ENCODE measurements around the gene LCN10.
"Not testable (repeated sequence)": the region's sequence is repeated elsewhere in the genome, so short reads cannot be mapped to it uniquely, and the experiment has no call there.

Gene LCN10

DNA sequence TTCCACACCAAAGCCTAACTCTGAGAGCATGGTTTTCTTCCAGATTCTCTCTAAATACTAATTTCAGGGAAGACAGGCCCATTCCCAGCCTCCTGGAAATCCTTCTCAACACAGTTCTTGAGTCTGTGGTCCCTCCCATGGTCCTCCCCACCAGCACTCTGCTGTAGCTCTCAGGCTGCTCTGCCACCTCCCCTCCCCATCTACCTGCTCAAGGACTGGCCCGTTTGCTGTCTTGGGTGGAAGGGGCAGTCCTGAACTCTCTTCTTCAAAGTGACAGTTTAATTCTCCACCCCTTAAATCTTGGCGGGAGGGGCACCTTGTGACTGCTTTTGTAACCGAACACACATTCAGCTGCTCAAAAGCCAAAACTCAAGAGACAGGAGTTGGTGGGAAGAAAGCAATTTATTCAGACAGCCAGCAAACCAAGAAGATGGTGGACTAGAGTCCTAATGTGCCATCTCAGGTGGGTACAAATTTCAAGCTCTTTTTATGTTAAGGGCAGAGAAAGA, 29.2 kb upstream of the LCN10 start:
- no peak for DNase-seq

GRCh38 chr9:136769710-136770191, 27.0 kb upstream of the LCN10 start:
- peak in 1 of 2 donors; percentile 40 for DNase-seq

- peak in 1 of 2 donors; percentile 12 for DNase-seq
Measured at GRCh38 chr9:136766410-136767120, 23.8 kb upstream of the LCN10 start.

GRCh38 chr9:136765745-136766409, 23.1 kb upstream of the LCN10 start:
- not testable (repeated sequence) for DNase-seq

DNA sequence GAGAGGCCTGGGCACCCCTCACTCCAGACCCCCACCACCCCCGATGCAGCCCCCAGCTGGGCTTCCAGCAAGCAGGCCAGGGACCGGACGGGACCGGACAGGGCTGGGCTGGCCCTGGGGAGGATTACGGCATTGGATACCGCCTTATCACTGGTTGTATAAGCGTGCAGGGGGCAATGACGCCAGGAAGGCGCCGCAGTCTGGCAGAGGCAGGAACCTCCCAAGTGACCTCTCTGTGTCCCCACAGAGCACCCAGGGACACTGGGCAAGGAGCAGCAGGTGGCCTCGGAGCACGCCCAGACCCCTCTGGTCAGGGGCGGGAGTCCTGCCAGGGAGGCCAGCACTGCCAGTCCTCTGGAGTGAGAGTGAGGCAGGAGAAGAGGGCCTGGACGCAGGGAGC, 22.3 kb upstream of the LCN10 start:
- no peak for DNase-seq

GRCh38 chr9:136764301-136764891, 21.7 kb upstream of the LCN10 start, which contains the start of gene LCN15:
TSS of gene LCN15 (minus strand) at chr9:136764518. CDS start at chr9:136764488, 30 bp downstream.
- no peak for DNase-seq

- no peak for DNase-seq
Measured at GRCh38 chr9:136763649-136764035, 20.9 kb upstream of the LCN10 start.

DNA sequence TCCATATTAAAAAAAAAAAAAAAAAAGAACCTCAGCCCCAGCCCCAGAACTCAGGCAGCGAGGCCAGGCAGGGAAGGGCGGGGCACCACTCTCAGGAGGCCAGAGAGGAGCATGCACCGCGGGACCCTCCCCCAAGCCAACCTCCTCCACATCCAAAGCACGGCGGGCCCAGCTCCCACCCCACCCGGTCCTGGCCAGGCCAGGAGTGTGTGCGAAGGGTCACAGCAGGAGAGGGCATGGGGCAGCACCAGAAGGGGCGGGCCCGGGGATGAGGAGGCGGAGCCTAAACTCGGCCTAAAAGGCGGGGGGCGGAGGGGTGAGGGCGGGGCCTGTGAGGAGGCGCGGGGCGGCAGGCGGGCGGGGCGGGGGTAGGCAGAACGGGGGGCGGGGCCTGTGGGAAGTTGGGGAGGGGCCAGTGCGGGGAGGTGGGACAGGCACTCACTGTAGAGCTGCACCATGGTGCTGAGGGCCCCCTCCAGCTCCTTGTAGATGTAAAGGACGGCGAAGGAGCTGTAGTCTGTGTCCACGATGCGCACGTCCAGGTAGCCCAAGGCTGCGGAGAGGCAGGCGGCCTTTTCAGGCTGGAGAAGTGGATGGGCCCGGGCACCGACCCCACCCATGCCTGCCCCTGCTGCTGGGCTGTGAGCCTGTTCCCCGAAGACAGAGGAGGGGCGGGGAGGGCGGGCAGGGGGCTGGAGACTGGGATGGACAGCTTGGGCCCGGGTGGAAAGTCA, 20.3 kb upstream of the LCN10 start:
- DNase-seq = no peak

- no peak for DNase-seq
Measured at GRCh38 chr9:136762221-136762691, 19.5 kb upstream of the LCN10 start.

GRCh38 chr9:136761545-136761981, 18.8 kb upstream of the LCN10 start:
- no peak for DNase-seq

GRCh38 chr9:136760834-136761544, 18.2 kb upstream of the LCN10 start:
- peak; percentile 9 to 67 for DNase-seq

GRCh38 chr9:136760424-136760823, 17.7 kb upstream of the LCN10 start:
- DNase-seq = no peak

DNA sequence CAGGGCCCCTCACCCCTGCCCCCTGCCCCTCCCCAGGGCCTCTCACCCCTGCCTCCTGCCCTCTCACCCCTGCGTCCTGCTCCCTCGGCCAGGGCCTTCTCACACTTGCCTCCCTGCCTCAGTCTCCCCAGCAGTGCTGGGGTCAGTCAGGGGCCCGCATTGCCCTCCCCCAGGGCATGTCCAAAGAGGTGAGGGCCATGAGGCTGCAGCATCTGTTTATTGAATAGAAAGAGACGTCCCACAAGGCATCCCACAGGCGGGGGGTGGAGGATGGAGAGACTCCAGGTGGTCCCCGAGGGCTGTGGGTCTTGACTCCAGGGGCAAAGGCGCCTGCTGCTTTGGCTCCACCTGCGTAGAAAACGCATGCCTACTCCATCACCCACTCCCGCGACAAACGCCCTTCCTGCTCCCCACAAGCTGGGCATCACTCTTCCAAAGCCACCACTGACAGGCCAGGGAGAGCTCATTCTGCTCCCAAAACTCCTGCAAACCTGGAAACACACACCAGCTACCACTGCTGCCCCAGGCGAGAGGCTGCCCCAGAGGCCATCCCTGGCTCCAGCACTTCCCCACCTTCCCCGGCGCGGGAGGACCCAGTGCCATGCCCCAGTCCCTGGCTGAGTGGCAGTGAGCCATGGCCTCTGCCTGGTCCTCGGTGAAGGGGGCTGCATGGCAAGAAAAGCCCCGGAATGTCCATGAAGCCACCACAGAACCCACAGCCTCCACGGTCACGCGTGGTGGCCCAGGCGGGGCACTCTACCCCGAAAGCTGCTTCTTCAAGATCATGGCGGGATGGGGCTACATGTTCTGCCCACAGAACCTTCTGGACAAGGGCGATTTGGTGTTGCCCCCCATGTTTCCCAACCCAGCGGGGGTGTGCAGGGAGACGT, 16.9 kb upstream of the LCN10 start:
- no peak for DNase-seq

- no peak for DNase-seq
Measured at GRCh38 chr9:136759001-136759400, 16.3 kb upstream of the LCN10 start.

GRCh38 chr9:136757751-136758140, 15.0 kb upstream of the LCN10 start:
- no peak for DNase-seq

- DNase-seq = no peak
Measured at GRCh38 chr9:136757328-136757727, 14.6 kb upstream of the LCN10 start.

DNA sequence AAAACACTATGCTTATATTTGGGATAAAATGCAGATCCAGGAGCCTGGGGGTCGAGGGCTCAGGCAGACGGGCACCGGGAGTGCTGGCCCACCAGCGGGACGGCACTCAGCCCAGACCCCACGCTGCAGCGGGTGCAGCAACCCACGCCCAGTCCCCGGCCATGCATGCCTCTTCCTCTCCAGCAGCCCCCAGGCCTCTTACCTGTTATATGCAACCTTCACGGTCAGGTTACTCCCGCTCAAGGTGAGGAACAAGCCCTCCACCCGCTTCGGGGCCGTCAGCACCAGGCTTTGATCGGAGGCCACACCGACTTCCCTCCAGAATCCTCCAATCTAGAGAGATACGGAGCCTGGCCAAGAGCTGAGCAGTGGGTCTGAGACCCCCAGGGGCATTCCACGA, 14.1 kb upstream of the LCN10 start:
- no peak for DNase-seq

- DNase-seq = no peak
Measured at GRCh38 chr9:136756134-136756438, 13.3 kb upstream of the LCN10 start.

DNA sequence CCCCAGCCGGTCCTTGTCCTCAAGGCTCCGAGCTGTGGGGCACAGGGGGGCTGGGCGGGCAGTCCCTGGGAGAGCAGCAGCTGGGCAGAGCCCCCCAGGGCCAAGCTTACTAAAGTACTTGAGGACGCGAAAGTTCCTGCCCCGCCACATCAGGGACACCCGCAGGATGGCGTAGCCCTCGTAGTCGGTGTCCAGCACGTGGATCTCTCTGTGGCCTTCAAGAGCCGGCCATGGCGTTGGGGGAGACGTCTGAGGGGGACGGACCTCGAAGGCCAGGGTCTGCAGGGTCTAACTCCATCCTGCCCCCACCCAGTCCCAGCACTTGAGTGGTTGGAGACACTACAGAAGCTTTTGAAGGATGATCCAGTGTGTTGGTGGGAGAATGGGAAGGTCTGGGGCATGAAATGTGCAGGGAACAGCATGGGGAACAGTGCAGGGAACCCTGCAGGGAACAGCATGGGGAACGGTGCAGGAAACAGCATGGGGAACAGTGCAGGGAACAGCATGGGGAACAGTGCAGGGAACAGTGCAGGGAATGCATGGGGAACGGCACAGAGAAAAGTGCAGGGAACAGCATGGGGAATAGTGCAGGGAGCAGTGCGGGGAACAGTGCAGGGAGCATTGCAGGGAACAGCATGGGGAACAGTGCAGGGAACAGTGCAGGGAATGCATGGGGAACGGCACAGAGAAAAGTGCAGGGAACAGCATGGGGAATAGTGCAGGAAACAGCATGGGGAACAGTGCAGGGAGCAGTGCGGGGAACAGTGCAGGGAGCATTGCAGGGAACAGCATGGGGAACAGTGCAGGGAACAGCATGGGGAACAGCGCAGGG, 12.8 kb upstream of the LCN10 start:
- DNase-seq = not testable (repeated sequence)

- no peak for DNase-seq
Measured at GRCh38 chr9:136754626-136755301, 12.0 kb upstream of the LCN10 start.
